ENCODE data around the gene ABLIM2.

Gene ABLIM2

GRCh38 chr4:8158710-8159536 lies at the start of gene ABLIM2:
Gene ABLIM2 (minus strand): TSS chr4:8158813. CDS start chr4:8158689, 124 bp downstream.
- peak; percentile 98 for DNase-seq

- DNase-seq: no peak
These were observed 48.7 kb upstream of the ABLIM2 start for GRCh38 chr4:8207314-8207713.

GRCh38 chr4:8205749-8206611 lies 47.4 kb upstream of the ABLIM2 start:
- DNase-seq: no peak

GRCh38 chr4:8205241-8205707 lies 46.7 kb upstream of the ABLIM2 start:
- no peak for DNase-seq

GRCh38 chr4:8204576-8205227 lies 46.1 kb upstream of the ABLIM2 start:
- DNase-seq: no peak

GRCh38 chr4:8203817-8204216 lies 45.2 kb upstream of the ABLIM2 start:
- no peak for DNase-seq

GRCh38 chr4:8203052-8203401 lies 44.4 kb upstream of the ABLIM2 start:
- DNase-seq: no peak

- no peak for DNase-seq
These were observed 43.8 kb upstream of the ABLIM2 start for GRCh38 chr4:8202108-8203051.

GRCh38 chr4:8201321-8201781 lies 42.7 kb upstream of the ABLIM2 start:
- DNase-seq: peak; percentile 31

GRCh38 chr4:8200302-8200975 lies 41.8 kb upstream of the ABLIM2 start:
- peak; percentile 21 for DNase-seq

- no peak for DNase-seq
These were observed 41.1 kb upstream of the ABLIM2 start for GRCh38 chr4:8199594-8200301.

- peak; percentile 50 for DNase-seq
These were observed 40.4 kb upstream of the ABLIM2 start, which contains the start of gene SH3TC1 for GRCh38 chr4:8198906-8199593. Gene SH3TC1 (plus strand): TSS chr4:8199290. CDS start chr4:8205195, 5,905 bp downstream.

- no peak for DNase-seq
These were observed 39.7 kb upstream of the ABLIM2 start for GRCh38 chr4:8198206-8198905.

- no peak for DNase-seq
These were observed 38.9 kb upstream of the ABLIM2 start for GRCh38 chr4:8197521-8197920.

- DNase-seq: no peak
These were observed 37.3 kb upstream of the ABLIM2 start for GRCh38 chr4:8195841-8196458.

GRCh38 chr4:8195431-8195830 lies 36.8 kb upstream of the ABLIM2 start:
- DNase-seq: no peak

- no peak for DNase-seq
These were observed 36.0 kb upstream of the ABLIM2 start for GRCh38 chr4:8194306-8195242.
